Fibroblast of villous mesenchyme (primary cell): ENCODE results near the gene RBM5. TPM values are rescaled to one million over a fixed set of nuclear protein-coding genes. Genes with fewer than 3 reads are reported as not detected.
"Not testable (repeated sequence)": the region's sequence is repeated elsewhere in the genome, so short reads cannot be mapped to it uniquely, and the experiment has no call there.

Experiments used
- DNase-seq: peaks from one replicate; pipeline ENCODE4 v3.0.0-alpha.2; 2010; ENCODE audit warnings: low read depth
- H3K4me3 ChIP-seq: 2 replicates; pipeline ENCODE4 v1.5.1; 2011; ENCODE audit warnings: low read depth, mild to moderate bottlenecking, low read length
- CTCF ChIP-seq: IDR thresholded peaks from 2 replicates; pipeline ENCODE4 v1.5.1; 2012; ENCODE audit warnings: low read depth, mild to moderate bottlenecking, low read length; ENCODE audit not compliant: insufficient read depth
- total RNA-seq: library from RNA; depleted of rRNA; stranded (reverse); fragments of >200 nt; gene quantifications from 2 replicates; pipeline ENCODE4 v1.2.3, GENCODE V29; 2012

The RBM5 gene
- total RNA-seq, 1 donor = 192 TPM

GRCh38 chr3:50078091-50078490 lies 10.6 kb upstream of the RBM5 start:
- H3K4me3 ChIP-seq = no peak overlapping the region
- no peak for DNase-seq
- TF ChIP-seq CTCF = no peak

DNA sequence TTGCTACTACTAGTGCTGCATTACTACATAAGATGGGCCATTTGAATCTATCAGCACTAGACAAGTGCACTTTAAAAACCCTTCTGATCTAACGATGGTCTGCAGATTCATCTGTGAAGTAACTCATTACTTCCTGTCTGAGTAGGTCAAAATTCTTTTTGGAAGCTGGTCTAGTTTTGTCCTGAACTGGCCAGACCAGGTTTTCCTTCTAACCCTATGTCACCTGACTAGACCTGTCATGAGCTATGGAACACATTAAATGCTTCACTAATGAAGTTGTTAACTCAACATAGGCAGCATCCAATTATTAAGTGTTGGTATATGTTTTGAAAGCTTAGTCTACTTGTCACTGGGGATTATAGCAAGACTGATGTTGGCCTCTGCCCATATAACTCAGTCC lies 10.1 kb upstream of the RBM5 start:
- no peak for TF ChIP-seq CTCF
- no peak for DNase-seq

GRCh38 chr3:50084951-50085350 lies 3.8 kb upstream of the RBM5 start:
- not testable (repeated sequence) for H3K4me3 ChIP-seq, DNase-seq

More for the DNA sequence above, 10.1 kb upstream of the RBM5 start:
- no peak overlapping the region for H3K4me3 ChIP-seq

GRCh38 chr3:50089609-50089945 lies 858 bp downstream of the RBM5 start:
- H3K4me3 ChIP-seq = peak overlapping the region; percentile 95
- DNase-seq = peak; percentile 38
- no peak for TF ChIP-seq CTCF

DNA sequence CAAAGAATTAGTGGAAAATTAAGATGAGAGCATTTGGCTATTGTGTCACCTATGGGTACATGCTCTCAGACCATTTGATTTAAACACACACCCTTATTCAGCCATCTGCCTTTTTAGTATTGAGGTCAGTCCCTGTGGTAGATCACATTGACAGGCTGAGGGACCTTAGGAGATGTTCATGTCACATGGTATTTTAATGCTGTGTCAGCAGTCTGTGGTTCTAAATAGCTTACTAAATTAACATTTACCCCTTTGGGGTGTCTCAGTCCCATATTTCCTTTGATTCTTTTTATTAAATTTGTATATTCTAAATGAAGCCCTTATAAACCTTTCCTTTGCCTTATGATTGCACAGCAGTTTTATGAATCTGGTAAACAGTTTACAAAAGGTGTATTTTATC lies 2.3 kb downstream of the RBM5 start:
- TF ChIP-seq CTCF = no peak
- peak overlapping the region; percentile 95 for H3K4me3 ChIP-seq
- DNase-seq = peak; percentile 13

GRCh38 chr3:50095352-50095998 lies 6.8 kb downstream of the RBM5 start:
- H3K4me3 ChIP-seq = no peak overlapping the region
- TF ChIP-seq CTCF = no peak
- DNase-seq = no peak

GRCh38 chr3:50100386-50100785 lies 11.7 kb downstream of the RBM5 start:
- DNase-seq = no peak
- no peak overlapping the region for H3K4me3 ChIP-seq
- TF ChIP-seq CTCF = no peak
